Spinal cord (tissue), 10 donors: Measurements from ENCODE around the gene LRRK2. TPM values are rescaled to one million over a fixed set of nuclear protein-coding genes. Genes with fewer than 3 reads are reported as not detected.

Experiments
- DNase-seq, 6 donors: peaks; one replicate each; pipeline versions ENCODE4 v3.0.0 to v3.0.0-alpha.2; 2013 to 2015; ENCODE audit warnings: low spot score in 6 of 6, low read depth in 4 of 6
- H3K27ac ChIP-seq: one replicate; pipeline ENCODE4 v1.5.1; 2013; ENCODE audit warnings: low read depth, low read length, control low read depth
- H3K27me3 ChIP-seq: one replicate; pipeline ENCODE4 v1.6.1; 2013; ENCODE audit warnings: low read length; ENCODE audit not compliant: control insufficient read depth, insufficient read depth
- H3K36me3 ChIP-seq: one replicate; pipeline ENCODE4 v1.6.1; 2013; ENCODE audit warnings: low read length; ENCODE audit not compliant: control insufficient read depth, insufficient read depth
- H3K4me1 ChIP-seq: one replicate; pipeline ENCODE4 v1.6.1; 2013; ENCODE audit warnings: low read length; ENCODE audit not compliant: control insufficient read depth, insufficient read depth
- H3K4me3 ChIP-seq: one replicate; pipeline ENCODE4 v1.5.1; 2013; ENCODE audit warnings: low read depth, low read length, control low read depth
- H3K9me3 ChIP-seq: one replicate; pipeline ENCODE4 v1.6.1; 2013; ENCODE audit warnings: low read length; ENCODE audit not compliant: control insufficient read depth, insufficient read depth
- WGBS: methylation state at CpG from one replicate; pipeline ENCODE4 v1.1.5; 2013; ENCODE audit warnings: missing lambda C conversion rate; ENCODE audit not compliant: insufficient coverage; 5-methylcytosine and 5-hydroxymethylcytosine counted together
- long read RNA-seq, 4 donors: transcript quantifications; one replicate each; lab custom pipeline, GENCODE V29; 2026
- polyA plus RNA-seq, 2 donors: library from polyadenylated mRNA; unstranded; fragments of 120-200 nt; gene quantifications; one replicate each; pipeline ENCODE4 v1.2.1, GENCODE V29; 2013; ENCODE audit not compliant: insufficient read length in 2 of 2
- total RNA-seq, 2 donors: library from RNA; depleted of rRNA in 1 of 2; stranded (reverse); fragments of 120-200 nt in 1 of 2; fragments of >200 nt in 1 of 2; gene quantifications; one replicate each; pipeline versions ENCODE4 v1.2.3 to v1.2.4, GENCODE V29; 2013 to 2014
- donor health status: healthy.

The LRRK2 gene
- total RNA-seq (10 to 100 TPM; 22.5 to 43.5 TPM), polyA plus RNA-seq (10 to 100 TPM; 18.6 to 33.9 TPM)
- long read RNA-seq, donor 1: 0 reads
- long read RNA-seq, donor 2: 0 reads
- long read RNA-seq, donor 3: 0 reads
- long read RNA-seq, donor 4: 0 reads

DNA sequence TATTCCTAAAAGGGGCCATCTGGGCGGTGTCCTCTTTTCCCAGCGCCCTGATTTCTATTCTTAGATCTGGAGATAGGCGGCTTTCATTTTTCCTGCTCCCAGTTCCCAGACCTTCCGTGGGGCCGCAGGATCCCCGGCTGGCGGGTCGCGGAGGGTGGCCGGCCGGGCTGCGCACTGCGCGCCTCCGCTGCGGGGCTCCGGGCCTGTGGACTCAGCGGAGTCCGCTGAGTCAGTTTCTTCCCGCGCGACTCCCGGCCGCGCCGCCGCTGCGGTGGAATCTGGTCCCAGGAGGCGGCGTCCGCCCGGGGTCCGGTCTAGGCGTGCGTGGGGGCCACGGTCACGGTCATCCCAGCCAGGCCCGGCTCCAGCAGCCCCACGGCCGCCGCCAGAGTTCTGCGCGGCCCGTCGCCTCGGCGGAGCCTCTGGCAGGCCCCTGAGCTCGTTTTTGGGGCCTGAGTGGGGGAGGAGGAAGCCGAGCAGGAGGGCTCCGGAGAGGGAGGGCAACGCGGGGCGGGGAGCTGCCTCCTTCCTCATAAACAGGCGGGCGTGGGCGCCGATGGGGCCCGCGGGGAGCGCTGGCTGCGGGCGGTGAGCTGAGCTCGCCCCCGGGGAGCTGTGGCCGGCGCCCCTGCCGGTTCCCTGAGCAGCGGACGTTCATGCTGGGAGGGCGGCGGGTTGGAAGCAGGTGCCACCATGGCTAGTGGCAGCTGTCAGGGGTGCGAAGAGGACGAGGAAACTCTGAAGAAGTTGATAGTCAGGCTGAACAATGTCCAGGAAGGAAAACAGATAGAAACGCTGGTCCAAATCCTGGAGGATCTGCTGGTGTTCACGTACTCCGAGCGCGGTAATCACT, at the start of gene LRRK2:
TSS of gene LRRK2 (plus strand) at position 559 of the 853 bp plus-strand sequence. CDS start at position 694, 135 bp downstream.
- Histone ChIP-seq H3K36me3 (no peaks in the 10 kb centered on the region), H3K27me3 (no peaks in the 10 kb centered on the region), H3K27ac (peak within 1 kb of the TSS; percentile 49), H3K9me3 (no peaks in the 10 kb centered on the region), H3K4me3 (peak within 1 kb of the TSS; percentile 65), H3K4me1 (no peaks in the 10 kb centered on the region)
- DNase-seq: peak; percentile 27 to 89 (median 54)
- under 1% methylated on average over 78 of the region's 78 CpGs for WGBS

- no CpG with 5 or more reads among the region's 2 CpGs for WGBS
- no peaks in the 10 kb centered on the region for H3K27me3 ChIP-seq
- no peaks in the 10 kb centered on the region for H3K4me1 ChIP-seq
- H3K36me3 ChIP-seq: no peaks in the 10 kb centered on the region
- no peak for DNase-seq
- H3K27ac ChIP-seq: no peak overlapping the region
- H3K4me3 ChIP-seq: no peak overlapping the region
- no peaks in the 10 kb centered on the region for H3K9me3 ChIP-seq
These were observed 49.8 kb upstream of the LRRK2 start for GRCh38 chr12:40175045-40175444.

DNA sequence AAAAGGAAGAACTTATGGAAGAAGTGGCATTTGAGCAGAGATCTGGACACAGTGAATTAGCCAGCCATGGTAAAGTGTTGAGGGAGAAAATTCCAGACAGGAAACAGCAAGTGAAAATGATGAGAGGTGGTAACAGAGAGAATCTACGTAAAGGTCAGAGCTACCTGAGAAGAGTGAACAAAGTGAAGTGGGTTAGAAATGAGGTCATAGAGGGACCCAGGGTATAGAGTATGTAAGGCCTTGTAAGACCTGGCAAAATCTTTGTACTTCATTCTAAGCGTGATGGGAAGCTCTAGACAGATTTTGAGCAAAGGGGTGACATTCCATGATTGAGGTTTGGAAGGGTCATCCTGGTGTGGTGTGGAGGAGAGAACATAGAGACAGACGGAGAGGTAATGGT, 49.3 kb upstream of the LRRK2 start:
- Histone ChIP-seq H3K27me3 (no peaks in the 10 kb centered on the region), H3K36me3 (no peaks in the 10 kb centered on the region), H3K9me3 (no peaks in the 10 kb centered on the region), H3K27ac (no peak overlapping the region), H3K4me1 (no peaks in the 10 kb centered on the region), H3K4me3 (no peak overlapping the region)
- DNase-seq: no peak
- 100% methylated on average over 3 of the region's 3 CpGs for WGBS

- no peak overlapping the region for H3K4me3 ChIP-seq
- no CpG with 5 or more reads among the region's 4 CpGs for WGBS
- H3K4me1 ChIP-seq: no peaks in the 10 kb centered on the region
- H3K27me3 ChIP-seq: no peaks in the 10 kb centered on the region
- no peak for DNase-seq
- H3K27ac ChIP-seq: no peak overlapping the region
- H3K9me3 ChIP-seq: peaks cover 3% of the 10 kb centered on the region
- H3K36me3 ChIP-seq: no peaks in the 10 kb centered on the region
These were observed 46.1 kb upstream of the LRRK2 start for GRCh38 chr12:40178701-40179100.

- H3K27me3 ChIP-seq: no peaks in the 10 kb centered on the region
- no peak for DNase-seq
- no CpG with 5 or more reads among the region's 1 CpG for WGBS
- no peaks in the 10 kb centered on the region for H3K36me3 ChIP-seq
- H3K4me3 ChIP-seq: no peak overlapping the region
- H3K9me3 ChIP-seq: peaks cover 3% of the 10 kb centered on the region
- no peak overlapping the region for H3K27ac ChIP-seq
- H3K4me1 ChIP-seq: no peaks in the 10 kb centered on the region
These were observed 43.3 kb upstream of the LRRK2 start for GRCh38 chr12:40181490-40181889.

DNA sequence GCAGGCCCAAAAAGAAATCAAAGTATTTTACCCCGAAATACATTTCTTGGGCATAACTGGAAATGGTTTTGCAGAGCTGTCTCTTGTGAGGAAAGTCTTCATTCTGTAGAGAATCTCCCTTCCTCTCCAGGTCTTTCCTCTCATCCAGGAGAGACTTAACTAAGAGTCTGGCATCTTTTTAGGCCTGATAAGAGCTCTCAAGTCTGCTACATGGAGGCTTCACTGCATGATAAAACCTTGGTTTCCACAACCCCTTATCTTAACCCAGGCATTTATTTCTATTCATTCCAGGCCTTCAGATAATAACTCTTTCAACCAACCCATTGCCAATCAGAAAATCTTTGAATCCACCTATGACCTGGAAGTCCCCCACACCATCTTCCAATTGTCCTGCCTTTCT, 41.1 kb upstream of the LRRK2 start:
- Histone ChIP-seq H3K27ac (no peak overlapping the region), H3K4me3 (no peak overlapping the region), H3K4me1 (no peaks in the 10 kb centered on the region), H3K9me3 (peaks cover 3% of the 10 kb centered on the region), H3K27me3 (no peaks in the 10 kb centered on the region), H3K36me3 (no peaks in the 10 kb centered on the region)
- no CpG with 5 or more reads among the region's 1 CpG for WGBS
- no peak for DNase-seq

DNA sequence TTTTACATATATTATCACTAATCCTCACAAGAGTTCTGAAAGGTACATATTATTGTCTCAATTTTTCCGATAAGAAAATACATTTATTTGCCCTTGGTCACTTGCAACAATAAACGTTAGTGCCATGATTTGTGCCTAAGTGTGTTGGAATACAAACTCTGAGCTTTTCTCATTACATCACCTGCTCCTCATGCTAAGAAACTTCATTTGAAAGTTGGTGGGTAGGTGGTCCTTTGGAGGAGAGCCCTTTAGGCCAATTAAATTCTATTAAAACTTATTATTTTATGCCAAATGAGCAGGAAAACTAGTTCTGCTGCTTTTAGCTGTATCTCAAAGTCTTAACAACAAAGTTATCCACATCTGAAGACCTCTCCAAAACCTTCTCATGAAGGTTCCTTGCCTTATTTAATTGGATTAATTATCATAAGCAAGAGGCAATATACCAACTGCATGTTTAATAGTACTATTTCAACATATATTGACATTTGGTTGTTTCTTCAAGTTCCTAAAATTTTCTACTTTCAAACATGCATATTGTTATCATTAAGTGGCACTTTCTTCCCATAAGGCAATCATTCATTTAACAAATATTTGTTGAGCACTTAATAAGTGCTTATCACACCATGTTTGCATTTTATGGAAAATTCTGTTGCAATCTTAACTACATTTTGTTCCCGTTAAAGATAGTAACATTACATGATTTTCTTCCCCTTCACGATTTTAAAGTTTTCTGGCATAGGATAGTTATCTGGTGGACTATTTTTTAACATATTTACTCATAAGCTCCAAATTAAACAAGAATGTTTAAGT, 40.1 kb upstream of the LRRK2 start:
- Histone ChIP-seq H3K27me3 (no peaks in the 10 kb centered on the region), H3K9me3 (peaks cover 5% of the 10 kb centered on the region), H3K4me3 (no peak overlapping the region), H3K36me3 (no peaks in the 10 kb centered on the region), H3K4me1 (no peaks in the 10 kb centered on the region), H3K27ac (no peak overlapping the region)
- WGBS: no CpG with 5 or more reads among the region's 4 CpGs
- no peak for DNase-seq

- Histone ChIP-seq H3K4me1 (no peaks in the 10 kb centered on the region), H3K27ac (no peak overlapping the region), H3K36me3 (no peaks in the 10 kb centered on the region), H3K27me3 (no peaks in the 10 kb centered on the region), H3K9me3 (peaks cover 5% of the 10 kb centered on the region), H3K4me3 (no peak overlapping the region)
- DNase-seq: no peak
- WGBS: 98% methylated on average over 4 of the region's 4 CpGs
These were observed 39.5 kb upstream of the LRRK2 start for GRCh38 chr12:40185303-40185693.

GRCh38 chr12:40188558-40189320, 36.1 kb upstream of the LRRK2 start:
- DNase-seq: no peak
- peaks cover 2% of the 10 kb centered on the region for H3K9me3 ChIP-seq
- 87% methylated on average over 5 of the region's 6 CpGs for WGBS
- H3K27ac ChIP-seq: no peak overlapping the region
- H3K36me3 ChIP-seq: no peaks in the 10 kb centered on the region
- no peaks in the 10 kb centered on the region for H3K27me3 ChIP-seq
- no peaks in the 10 kb centered on the region for H3K4me1 ChIP-seq
- no peak overlapping the region for H3K4me3 ChIP-seq
